ENCODE results near the gene MEIS3.
"Not testable (repeated sequence)": the region's sequence is repeated elsewhere in the genome, so short reads cannot be mapped to it uniquely, and the experiment has no call there.

The MEIS3 gene

GRCh38 chr19:47381653-47382279 is 37.6 kb downstream of the MEIS3 start:
- DNase-seq: no peak

GRCh38 chr19:47381121-47381520 is 38.2 kb downstream of the MEIS3 start:
- no peak for DNase-seq

- DNase-seq: no peak
Observed at GRCh38 chr19:47380559-47380958, 38.8 kb downstream of the MEIS3 start.

- DNase-seq: no peak
Observed at GRCh38 chr19:47379381-47379938, 39.9 kb downstream of the MEIS3 start.

GRCh38 chr19:47378246-47378645 is 41.1 kb downstream of the MEIS3 start:
- no peak for DNase-seq

GRCh38 chr19:47377801-47378200 is 41.5 kb downstream of the MEIS3 start:
- DNase-seq: no peak

- no peak for DNase-seq
Observed at GRCh38 chr19:47377208-47377701, 42.1 kb downstream of the MEIS3 start.

- DNase-seq: no peak
Observed at GRCh38 chr19:47376589-47377144, 42.7 kb downstream of the MEIS3 start.

- no peak for DNase-seq
Observed at GRCh38 chr19:47375694-47376588, 43.4 kb downstream of the MEIS3 start.

GRCh38 chr19:47374876-47375693 is 44.2 kb downstream of the MEIS3 start:
- DNase-seq: no peak

- DNase-seq: no peak
Observed at GRCh38 chr19:47373246-47374240, 45.8 kb downstream of the MEIS3 start.

GRCh38 chr19:47372603-47373002 is 46.7 kb downstream of the MEIS3 start:
- no peak for DNase-seq

- DNase-seq: no peak
Observed at GRCh38 chr19:47371261-47371660, 48.1 kb downstream of the MEIS3 start.

GRCh38 chr19:47370045-47370611 is 49.2 kb downstream of the MEIS3 start:
- peak; percentile 68 for DNase-seq

- DNase-seq: not testable (repeated sequence)
Observed at GRCh38 chr19:47365455-47365854, 53.9 kb downstream of the MEIS3 start.

- DNase-seq: peak; percentile 35
Observed at GRCh38 chr19:47363758-47364531, 55.4 kb downstream of the MEIS3 start.

GRCh38 chr19:47362321-47362720 is 57.0 kb downstream of the MEIS3 start:
- no peak for DNase-seq

GRCh38 chr19:47358936-47359335 is 60.4 kb downstream of the MEIS3 start:
- DNase-seq: no peak

- no peak for DNase-seq
Observed at GRCh38 chr19:47357788-47358680, 61.3 kb downstream of the MEIS3 start.

All from EL (cell line).